ENCODE results near the gene TRIM3. TPM values are rescaled to one million over a fixed set of nuclear protein-coding genes. Genes with fewer than 3 reads are reported as not detected.

Gene TRIM3
- total and polyA plus RNA-seq, 2 experiments from 2014 or later: 7.9 to 21.1 TPM

- H3K4me3 ChIP-seq: no peak overlapping the region
- no peak overlapping the region for H3K4me3 Mint-ChIP-seq
- no peaks in the 10 kb centered on the region; the same call in 2 of the 3 replicates for H3K9me3 Mint-ChIP-seq
- DNase-seq (ENCODE audit: low spot score) (no peak), ATAC-seq (no peak)
- H3F3A ChIP-seq (replicated peaks; ENCODE audit: low read depth): no peaks in the 10 kb centered on the region
- H4K20me1 ChIP-seq (replicated peaks; ENCODE audit: insufficient read depth): peaks cover 7% of the 10 kb centered on the region; the same call in 1 of the 2 replicates
- peaks cover 2% of the 10 kb centered on the region for H3K27me3 Mint-ChIP-seq (ENCODE audit: insufficient read depth, low read depth, poor library complexity)
- H2AFZ ChIP-seq: no peak overlapping the region
- no peak overlapping the region for H3K4me2 ChIP-seq
- no peaks in the 10 kb centered on the region for H3K4me1 ChIP-seq (ENCODE audit: insufficient read depth)
- peaks cover 20% of the 10 kb centered on the region for H3K36me3 ChIP-seq (ENCODE audit: insufficient read depth)
- H3K9me2 ChIP-seq (ENCODE audit: insufficient read depth): no peaks in the 10 kb centered on the region
- no peaks in the 10 kb centered on the region for H3K27me3 ChIP-seq (ENCODE audit: insufficient read depth)
- H3K36me3 Mint-ChIP-seq (ENCODE audit: low read depth): peaks cover 3% of the 10 kb centered on the region; the same call in 1 of the 3 replicates
- peaks cover 8% of the 10 kb centered on the region; the same call in 1 of the 2 replicates for H3K79me2 ChIP-seq (replicated peaks; ENCODE audit: insufficient read depth)
- H3K27ac Mint-ChIP-seq: no peak overlapping the region
- H3K27ac ChIP-seq (ENCODE audit: low read depth): no peak overlapping the region
- TF ChIP-seq CREB1 (CRISPR knock-in tag; IDR thresholded peaks at IDR 0.05; ENCODE audit: low read depth) (no peak), NANOG (IDR thresholded peaks at IDR 0.05; ENCODE audit: borderline replicate concordance) (no peak), ZNF462 (CRISPR knock-in tag; IDR thresholded peaks at IDR 0.05) (no peak), POLR2AphosphoS5 (IDR thresholded peaks at IDR 0.05; ENCODE audit: low read depth) (no peak), ZNF114 (CRISPR knock-in tag; IDR thresholded peaks at IDR 0.05) (no peak), EZH2phosphoT487 (IDR thresholded peaks at IDR 0.05; ENCODE audit: unreplicated experiment) (no peak), JUNB (IDR thresholded peaks at IDR 0.05; ENCODE audit: unreplicated experiment) (no peak), EZH2 (IDR thresholded peaks at IDR 0.05; ENCODE audit: low read depth, unreplicated experiment) (no peak), REST (IDR thresholded peaks at IDR 0.05; ENCODE audit: unreplicated experiment) (no peak)
- H3K4me1 Mint-ChIP-seq: no peaks in the 10 kb centered on the region
Measured at GRCh38 chr11:6488821-6489220, 15.1 kb upstream of the TRIM3 start.
